HL-60 (cell line): ENCODE data around the gene TOMM70.

Source experiments
- DNase-seq, 2 experiments: peaks; one replicate each; pipeline ENCODE4 v3.0.0-alpha.2; 2010 to 2020; ENCODE audit warnings: low read depth in 1 of 2, low spot score in 1 of 2
- H3K27ac ChIP-seq: fragments of 250-450 bp; sonication (Bioruptor Pico); replicated peaks from 2 replicates; pipeline ENCODE4 v1.5.1; 2020; ENCODE audit warnings: mild to moderate bottlenecking, moderate library complexity
- H3K27me3 ChIP-seq: fragments of 250-450 bp; sonication (Bioruptor Pico); 2 replicates; pipeline ENCODE4 v1.5.1; 2021; ENCODE audit warnings: mild to moderate bottlenecking, moderate library complexity; ENCODE audit not compliant: insufficient read depth, poor library complexity, severe bottlenecking
- H3K4me3 ChIP-seq: replicated peaks from 2 replicates; pipeline ENCODE4 v1.5.1; 2011; ENCODE audit warnings: mild to moderate bottlenecking, control low read depth, low read length; ENCODE audit not compliant: insufficient read depth
- CTCF ChIP-seq: IDR thresholded peaks from one replicate; pipeline ENCODE4 v1.5.1; 2011; ENCODE audit warnings: low read length, control low read depth, inconsistent platforms; ENCODE audit not compliant: insufficient read depth
- GABPA ChIP-seq: IDR thresholded peaks from 2 replicates; pipeline ENCODE4 v1.6.1; 2012; ENCODE audit warnings: low read depth
- POLR2AphosphoS5 ChIP-seq: IDR thresholded peaks from 2 replicates; pipeline ENCODE4 v1.6.1; 2012; ENCODE audit warnings: low read depth
- REST ChIP-seq: IDR thresholded peaks from 2 replicates; pipeline ENCODE4 v1.6.1; 2012; ENCODE audit warnings: low read depth; ENCODE audit not compliant: insufficient replicate concordance
- SPI1 ChIP-seq: IDR thresholded peaks from 2 replicates; pipeline ENCODE4 v1.6.1; 2012; ENCODE audit warnings: low read depth, mild to moderate bottlenecking, borderline replicate concordance

TOMM70 gene

GRCh38 chr3:100411091-100411982 is 10.4 kb upstream of the TOMM70 start:
- no peak for DNase-seq
- H3K4me3 ChIP-seq: no peak overlapping the region
- H3K27me3 ChIP-seq: no peaks in the 10 kb centered on the region
- no peak for TF ChIP-seq SPI1
- TF ChIP-seq POLR2AphosphoS5: no peak
- no peak for TF ChIP-seq REST
- H3K27ac ChIP-seq: no peak overlapping the region

- no peaks in the 10 kb centered on the region for H3K27me3 ChIP-seq
- DNase-seq: no peak
- no peak overlapping the region for H3K27ac ChIP-seq
- TF ChIP-seq CTCF (no peak), SPI1 (no peak), POLR2AphosphoS5 (no peak), REST (no peak), GABPA (no peak)
- H3K4me3 ChIP-seq: no peak overlapping the region
Observed at GRCh38 chr3:100407977-100408532, 7.2 kb upstream of the TOMM70 start.

- H3K4me3 ChIP-seq: no peak overlapping the region
- no peak for TF ChIP-seq GABPA
- TF ChIP-seq REST: no peak
- TF ChIP-seq SPI1: no peak
- TF ChIP-seq CTCF: no peak
- TF ChIP-seq POLR2AphosphoS5: no peak
- H3K27me3 ChIP-seq: no peaks in the 10 kb centered on the region
- DNase-seq: no peak
- no peak overlapping the region for H3K27ac ChIP-seq
Observed at GRCh38 chr3:100407164-100407563, 6.3 kb upstream of the TOMM70 start.
